ENCODE measurements around the gene TMEM200A. TPM values are rescaled to one million over a fixed set of nuclear protein-coding genes. Genes with fewer than 3 reads are reported as not detected.

Gene TMEM200A
- total RNA-seq, 1 experiment from 2014 or later = not detected

- TF ChIP-seq CTCF (conservative IDR thresholded peaks at IDR 0.05) (no peak), EZH2 (IDR thresholded peaks at IDR 0.05; ENCODE audit: low read depth) (no peak)
- no peaks in the 10 kb centered on the region for H3K9me3 ChIP-seq (ENCODE audit: insufficient read depth, low read depth)
Measured at GRCh38 chr6:130390890-130391289, 25.1 kb downstream of the TMEM200A start.

GRCh38 chr6:130393306-130393705, 27.5 kb downstream of the TMEM200A start:
- H3F3A ChIP-seq (ENCODE audit: insufficient read depth, low read depth) = no peaks in the 10 kb centered on the region
- BruUV-seq (replicated peaks) = no TSS peak
- H3K9me2 ChIP-seq (ENCODE audit: insufficient read depth) = 0 out of 2 replicates have a peak, but pooled peaks cover 4% of the 10 kb centered on the region
- H3K36me3 ChIP-seq (ENCODE audit: low read depth) = no peaks in the 10 kb centered on the region
- H3K4me3 ChIP-seq = no peak overlapping the region
- no peaks in the 10 kb centered on the region for H3K9me3 ChIP-seq (ENCODE audit: insufficient read depth, low read depth)
- H3K79me2 ChIP-seq (ENCODE audit: low read depth) = no peaks in the 10 kb centered on the region
- POLR2A ChIA-PET (ENCODE audit: unreplicated experiment) = no interaction called here
- H3K4me1 ChIP-seq (replicated peaks; ENCODE audit: insufficient read depth) = no peaks in the 10 kb centered on the region
- H4K20me1 ChIP-seq (ENCODE audit: insufficient read depth) = no peaks in the 10 kb centered on the region
- intact Hi-C loops (cut with micrococcal nuclease; ENCODE audit: unreplicated experiment) = no loop called here
- CTCF ChIA-PET = no interaction called here
- TF ChIP-seq CTCF (conservative IDR thresholded peaks at IDR 0.05) = no peak
- TF ChIP-seq EZH2 (IDR thresholded peaks at IDR 0.05; ENCODE audit: low read depth) = no peak
- no peak overlapping the region for H3K4me2 ChIP-seq
- DNase-seq = no peak
- H2AFZ ChIP-seq = no peak overlapping the region
- H3K27ac ChIP-seq = no peak overlapping the region
- no peaks in the 10 kb centered on the region for H3K27me3 ChIP-seq (ENCODE audit: insufficient read depth, low read depth)

More at GRCh38 chr6:130390890-130391289, 25.1 kb downstream of the TMEM200A start:
- Histone ChIP-seq H3K4me3 (no peak overlapping the region), H3K4me1 (replicated peaks; ENCODE audit: insufficient read depth) (no peaks in the 10 kb centered on the region), H2AFZ (no peak overlapping the region), H3K4me2 (no peak overlapping the region), H3K27ac (no peak overlapping the region), H3F3A (ENCODE audit: insufficient read depth, low read depth) (no peaks in the 10 kb centered on the region), H3K27me3 (ENCODE audit: insufficient read depth, low read depth) (no peaks in the 10 kb centered on the region), H3K79me2 (ENCODE audit: low read depth) (no peaks in the 10 kb centered on the region), H4K20me1 (ENCODE audit: insufficient read depth) (no peaks in the 10 kb centered on the region), H3K9me2 (ENCODE audit: insufficient read depth) (0 out of 2 replicates have a peak, but pooled peaks cover 4% of the 10 kb centered on the region), H3K36me3 (ENCODE audit: low read depth) (no peaks in the 10 kb centered on the region)
- DNase-seq = no peak
- ChIA-PET POLR2A (ENCODE audit: unreplicated experiment) (no interaction called here), CTCF (no interaction called here)
- BruUV-seq (replicated peaks) = no TSS peak
- intact Hi-C loops (cut with micrococcal nuclease; ENCODE audit: unreplicated experiment) = no loop called here

GRCh38 chr6:130394246-130394645, 28.4 kb downstream of the TMEM200A start:
- no peak overlapping the region for H3K4me3 ChIP-seq
- no peaks in the 10 kb centered on the region for H3K27me3 ChIP-seq (ENCODE audit: insufficient read depth, low read depth)
- H3K4me1 ChIP-seq (replicated peaks; ENCODE audit: insufficient read depth) = no peaks in the 10 kb centered on the region
- H3K9me3 ChIP-seq (ENCODE audit: insufficient read depth, low read depth) = no peaks in the 10 kb centered on the region
- H2AFZ ChIP-seq = no peak overlapping the region; the same call in 1 of the 2 replicates
- H3K9me2 ChIP-seq (ENCODE audit: insufficient read depth) = 0 out of 2 replicates have a peak, but pooled peaks cover 4% of the 10 kb centered on the region
- BruUV-seq (replicated peaks) = no TSS peak
- DNase-seq = no peak
- no peaks in the 10 kb centered on the region for H4K20me1 ChIP-seq (ENCODE audit: insufficient read depth)
- ChIA-PET CTCF (no interaction called here), POLR2A (ENCODE audit: unreplicated experiment) (no interaction called here)
- no peak overlapping the region for H3K4me2 ChIP-seq
- H3F3A ChIP-seq (ENCODE audit: insufficient read depth, low read depth) = no peaks in the 10 kb centered on the region
- TF ChIP-seq CTCF (conservative IDR thresholded peaks at IDR 0.05) (no peak), EZH2 (IDR thresholded peaks at IDR 0.05; ENCODE audit: low read depth) (no peak)
- no peaks in the 10 kb centered on the region for H3K79me2 ChIP-seq (ENCODE audit: low read depth)
- intact Hi-C loops (cut with micrococcal nuclease; ENCODE audit: unreplicated experiment) = no loop called here
- no peaks in the 10 kb centered on the region for H3K36me3 ChIP-seq (ENCODE audit: low read depth)
- no peak overlapping the region for H3K27ac ChIP-seq
